ENCODE measurements around the gene CFAP119. TPM values are rescaled to one million over a fixed set of nuclear protein-coding genes. Genes with fewer than 3 reads are reported as not detected.
A peak's percentile ranks its signal among the peaks of the same experiment; 100 is the strongest.

CFAP119 gene
- total and polyA plus RNA-seq, 12 donors, result 2.3 to 37.6 (median 8.0) TPM

GRCh38 chr16:30794634-30795033 is 32.8 kb upstream of the CFAP119 start:
- no peak for DNase-seq
- no peaks in the 10 kb centered on the region for H3K27me3 ChIP-seq
- TF ChIP-seq, protein P1, sequence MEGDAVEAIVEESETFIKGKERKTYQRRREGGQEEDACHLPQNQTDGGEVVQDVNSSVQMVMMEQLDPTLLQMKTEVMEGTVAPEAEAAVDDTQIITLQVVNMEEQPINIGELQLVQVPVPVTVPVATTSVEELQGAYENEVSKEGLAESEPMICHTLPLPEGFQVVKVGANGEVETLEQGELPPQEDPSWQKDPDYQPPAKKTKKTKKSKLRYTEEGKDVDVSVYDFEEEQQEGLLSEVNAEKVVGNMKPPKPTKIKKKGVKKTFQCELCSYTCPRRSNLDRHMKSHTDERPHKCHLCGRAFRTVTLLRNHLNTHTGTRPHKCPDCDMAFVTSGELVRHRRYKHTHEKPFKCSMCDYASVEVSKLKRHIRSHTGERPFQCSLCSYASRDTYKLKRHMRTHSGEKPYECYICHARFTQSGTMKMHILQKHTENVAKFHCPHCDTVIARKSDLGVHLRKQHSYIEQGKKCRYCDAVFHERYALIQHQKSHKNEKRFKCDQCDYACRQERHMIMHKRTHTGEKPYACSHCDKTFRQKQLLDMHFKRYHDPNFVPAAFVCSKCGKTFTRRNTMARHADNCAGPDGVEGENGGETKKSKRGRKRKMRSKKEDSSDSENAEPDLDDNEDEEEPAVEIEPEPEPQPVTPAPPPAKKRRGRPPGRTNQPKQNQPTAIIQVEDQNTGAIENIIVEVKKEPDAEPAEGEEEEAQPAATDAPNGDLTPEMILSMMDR (IDR thresholded peaks at IDR 0.05), result no peak
- no peak for TF ChIP-seq POLR2A (IDR thresholded peaks at IDR 0.05)
- no peaks in the 10 kb centered on the region for H3K9me3 ChIP-seq (replicated peaks in 1 of 3)
- H3K4me3 ChIP-seq, result no peak overlapping the region
- no peaks in the 10 kb centered on the region for H3K36me3 ChIP-seq (replicated peaks in 1 of 2)
- H3K4me1 ChIP-seq (replicated peaks in 1 of 2), result no peaks in the 10 kb centered on the region
- no peak overlapping the region for H3K27ac ChIP-seq
- WGBS, 4 donors, result 89 to 96% (median 93%) methylated on average over 3 of the region's 3 CpGs
- intact Hi-C loops (cut with DNase I), result no loop called here

DNA sequence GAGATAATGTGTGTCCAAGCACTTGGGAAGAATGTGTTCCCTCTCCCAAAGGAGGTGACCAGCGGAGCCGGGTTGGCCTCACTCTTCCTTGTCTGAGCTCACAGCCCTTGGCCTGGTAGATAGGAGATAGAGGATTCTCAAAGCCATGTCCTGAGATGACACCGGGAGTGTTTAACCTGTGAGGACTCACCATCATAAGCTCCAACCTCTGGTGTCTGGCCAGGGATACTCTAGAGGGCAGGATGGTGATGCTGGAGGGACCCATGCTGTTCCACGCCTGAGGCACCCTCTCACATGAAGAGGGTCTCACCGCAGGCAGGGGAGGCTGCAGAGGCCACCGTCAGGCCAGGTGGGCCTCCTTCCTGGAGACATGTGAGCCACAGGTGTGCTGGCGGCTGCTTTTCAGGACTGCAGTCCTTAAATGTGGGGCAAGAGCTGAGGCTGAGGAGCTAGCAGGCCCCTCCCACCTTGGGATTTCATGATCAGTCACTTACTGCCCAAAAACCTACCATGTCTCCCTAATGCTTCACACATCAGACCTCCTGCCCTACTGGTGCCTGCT is 31.7 kb upstream of the CFAP119 start:
- WGBS, 4 donors, result 88 to 100% (median 96%) methylated on average over 3 to 7 of the region's 7 CpGs
- no peak for DNase-seq
- Histone ChIP-seq H3K36me3 (replicated peaks in 1 of 2) (no peaks in the 10 kb centered on the region), H3K27me3 (no peaks in the 10 kb centered on the region), H3K4me3 (no peak overlapping the region), H3K9me3 (replicated peaks in 1 of 3) (no peaks in the 10 kb centered on the region), H3K4me1 (replicated peaks in 1 of 2) (no peaks in the 10 kb centered on the region), H3K27ac (no peak overlapping the region)
- TF ChIP-seq, protein P1 (IDR thresholded peaks at IDR 0.05), result no peak
- no peak for TF ChIP-seq POLR2A (IDR thresholded peaks at IDR 0.05)
- intact Hi-C loops (cut with DNase I), result no loop called here

GRCh38 chr16:30787613-30788378 is 25.9 kb upstream of the CFAP119 start:
- Histone ChIP-seq H3K27ac (peak overlapping the region in 4 of 5 donors; percentile 80 to 91 (median 85)), H3K36me3 (replicated peaks in 1 of 2) (peaks cover 0 to 16% of the 10 kb centered on the region in 2 donors), H3K27me3 (no peaks in the 10 kb centered on the region), H3K4me1 (replicated peaks in 1 of 2) (peaks cover 11 to 15% of the 10 kb centered on the region in 2 donors), H3K9me3 (replicated peaks in 1 of 3) (no peaks in the 10 kb centered on the region), H3K4me3 (peak overlapping the region; percentile 56 to 99 (median 86))
- no peak for TF ChIP-seq POLR2A (IDR thresholded peaks at IDR 0.05)
- TF ChIP-seq, protein P1 (IDR thresholded peaks at IDR 0.05), result no peak
- WGBS, 4 donors, result 45 to 55% (median 48%) methylated on average over 10 to 11 of the region's 11 CpGs
- no peak for DNase-seq
- intact Hi-C loops (cut with DNase I), result loop anchor here in 1 of 2 donors (10.0 kb wide), 1 partner anchor 87 kb away; no protein-coding TSS in a partner anchor

DNA sequence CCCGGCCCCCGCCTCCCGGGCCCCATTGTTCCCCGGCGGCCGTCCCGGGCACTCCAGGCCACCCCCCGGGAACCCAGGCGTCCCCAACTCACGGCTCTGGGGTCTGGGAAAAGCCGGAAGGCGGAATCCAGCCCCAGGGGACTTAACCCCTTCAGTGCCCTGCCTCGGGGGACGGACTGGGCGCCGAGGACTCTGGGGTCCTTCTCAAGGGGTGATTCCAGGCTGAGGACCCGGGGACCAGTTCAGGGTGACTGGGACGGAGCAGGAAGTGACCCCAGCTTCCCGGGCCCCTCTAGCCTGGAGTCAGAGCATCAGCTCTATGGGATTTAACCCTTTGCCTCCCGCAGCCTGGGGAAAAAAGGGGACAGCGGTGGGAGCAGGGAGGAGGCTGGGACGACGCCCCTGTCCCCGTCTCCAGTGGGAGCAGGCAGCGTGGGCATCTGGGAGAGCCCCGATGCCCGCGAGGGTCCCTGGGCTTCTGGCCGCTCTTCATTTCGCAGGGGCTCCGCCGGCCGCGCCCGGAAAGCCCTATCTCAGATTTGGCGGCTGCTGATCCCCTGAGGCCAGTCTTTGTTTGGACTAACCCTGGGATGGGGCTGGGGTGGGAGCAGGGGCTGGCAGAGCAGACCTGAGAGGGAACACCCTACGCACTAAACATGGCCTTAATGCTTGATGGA is 25.2 kb upstream of the CFAP119 start, which contains the start of gene ZNF629:
TSS of gene ZNF629 (minus strand) at position 270 of the 677 bp plus-strand sequence. CDS start 2,723 bp downstream, outside the sequence.
- Histone ChIP-seq H3K27ac (peak within 1 kb of the TSS in 4 of 5 donors; percentile 80 to 91 (median 85)), H3K9me3 (replicated peaks in 1 of 3) (no peaks in the 10 kb centered on the region), H3K27me3 (no peaks in the 10 kb centered on the region), H3K4me1 (replicated peaks in 1 of 2) (peaks cover 11 to 15% of the 10 kb centered on the region in 2 donors), H3K4me3 (peak within 1 kb of the TSS; percentile 56 to 99 (median 86)), H3K36me3 (replicated peaks in 1 of 2) (peaks cover 0 to 23% of the 10 kb centered on the region in 2 donors)
- WGBS, 4 donors, result 0 to 4% (median 0%) methylated on average over 5 to 36 of the region's 37 CpGs
- intact Hi-C loops (cut with DNase I), result loop anchor here in 1 of 2 donors (10.0 kb wide), 1 partner anchor 88 kb away; no protein-coding TSS in a partner anchor
- TF ChIP-seq, protein P1 (IDR thresholded peaks at IDR 0.05), result peak in 2 of 6 experiments; percentile 23 to 24
- TF ChIP-seq POLR2A (IDR thresholded peaks at IDR 0.05), result peak in 1 of 2 donors; percentile 31
- peak; percentile 76 to 85 (median 82) for DNase-seq
